WERI-Rb-1 (cell line): ENCODE data around the gene DENND5B.

ENCODE experiments used
- DNase-seq: peaks from one replicate; pipeline ENCODE4 v3.0.0-alpha.2; 2020
- H3K27ac ChIP-seq: fragments of 250-450 bp; sonication (Bioruptor Pico); 2 replicates; pipeline ENCODE4 v1.5.1; 2020; ENCODE audit warnings: mild to moderate bottlenecking, moderate library complexity
- H3K27me3 ChIP-seq: fragments of 250-450 bp; sonication (Bioruptor Pico); 2 replicates; pipeline ENCODE4 v1.5.1; 2021; ENCODE audit warnings: mild to moderate bottlenecking, low read depth, moderate library complexity; ENCODE audit not compliant: insufficient read depth, severe bottlenecking
- H3K36me3 ChIP-seq: fragments of 250-450 bp; sonication (Bioruptor Pico); 2 replicates; pipeline ENCODE4 v1.5.1; 2020; ENCODE audit warnings: mild to moderate bottlenecking, moderate library complexity
- H3K4me3 ChIP-seq: 2 replicates; pipeline ENCODE4 v1.5.1; 2011; ENCODE audit warnings: low read depth, mild to moderate bottlenecking, control low read depth, low read length
- H3K9me3 ChIP-seq: fragments of 250-450 bp; sonication (Bioruptor Pico); 2 replicates; pipeline ENCODE4 v1.5.1; 2021; ENCODE audit warnings: mild to moderate bottlenecking, moderate library complexity; ENCODE audit not compliant: severe bottlenecking
- TF ChIP-seq, protein P1 (sequence below): IDR thresholded peaks from 2 replicates; pipeline ENCODE4 v1.5.1; 2011; ENCODE audit warnings: low read depth, mild to moderate bottlenecking, control low read depth, inconsistent platforms, low read length

DENND5B gene

GRCh38 chr12:31488737-31489338 is 102.1 kb downstream of the DENND5B start:
- DNase-seq, result no peak
- TF ChIP-seq, protein P1, sequence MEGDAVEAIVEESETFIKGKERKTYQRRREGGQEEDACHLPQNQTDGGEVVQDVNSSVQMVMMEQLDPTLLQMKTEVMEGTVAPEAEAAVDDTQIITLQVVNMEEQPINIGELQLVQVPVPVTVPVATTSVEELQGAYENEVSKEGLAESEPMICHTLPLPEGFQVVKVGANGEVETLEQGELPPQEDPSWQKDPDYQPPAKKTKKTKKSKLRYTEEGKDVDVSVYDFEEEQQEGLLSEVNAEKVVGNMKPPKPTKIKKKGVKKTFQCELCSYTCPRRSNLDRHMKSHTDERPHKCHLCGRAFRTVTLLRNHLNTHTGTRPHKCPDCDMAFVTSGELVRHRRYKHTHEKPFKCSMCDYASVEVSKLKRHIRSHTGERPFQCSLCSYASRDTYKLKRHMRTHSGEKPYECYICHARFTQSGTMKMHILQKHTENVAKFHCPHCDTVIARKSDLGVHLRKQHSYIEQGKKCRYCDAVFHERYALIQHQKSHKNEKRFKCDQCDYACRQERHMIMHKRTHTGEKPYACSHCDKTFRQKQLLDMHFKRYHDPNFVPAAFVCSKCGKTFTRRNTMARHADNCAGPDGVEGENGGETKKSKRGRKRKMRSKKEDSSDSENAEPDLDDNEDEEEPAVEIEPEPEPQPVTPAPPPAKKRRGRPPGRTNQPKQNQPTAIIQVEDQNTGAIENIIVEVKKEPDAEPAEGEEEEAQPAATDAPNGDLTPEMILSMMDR, result no peak

GRCh38 chr12:31485571-31485970 is 105.4 kb downstream of the DENND5B start:
- Histone ChIP-seq H3K27me3 (no peaks in the 10 kb centered on the region), H3K27ac (no peak overlapping the region)
- TF ChIP-seq, protein P1, result no peak

More at GRCh38 chr12:31488737-31489338, 102.1 kb downstream of the DENND5B start:
- Histone ChIP-seq H3K27me3 (no peaks in the 10 kb centered on the region), H3K4me3 (no peak overlapping the region), H3K36me3 (no peaks in the 10 kb centered on the region; the same call in 1 of the 2 replicates), H3K9me3 (no peaks in the 10 kb centered on the region), H3K27ac (no peak overlapping the region)

GRCh38 chr12:31482816-31483215 is 108.1 kb downstream of the DENND5B start:
- Histone ChIP-seq H3K9me3 (no peaks in the 10 kb centered on the region), H3K27me3 (no peaks in the 10 kb centered on the region), H3K36me3 (peaks cover 2% of the 10 kb centered on the region; the same call in 1 of the 2 replicates), H3K27ac (no peak overlapping the region), H3K4me3 (no peak overlapping the region)
- no peak for DNase-seq
- TF ChIP-seq, protein P1, result no peak

More at GRCh38 chr12:31485571-31485970, 105.4 kb downstream of the DENND5B start:
- H3K36me3 ChIP-seq, result no peaks in the 10 kb centered on the region; the same call in 1 of the 2 replicates
- DNase-seq, result no peak
- no peak overlapping the region for H3K4me3 ChIP-seq
- H3K9me3 ChIP-seq, result no peaks in the 10 kb centered on the region

GRCh38 chr12:31481415-31481814 is 109.5 kb downstream of the DENND5B start:
- Histone ChIP-seq H3K4me3 (no peak overlapping the region), H3K36me3 (peaks cover 2% of the 10 kb centered on the region; the same call in 1 of the 2 replicates), H3K27ac (no peak overlapping the region), H3K9me3 (no peaks in the 10 kb centered on the region), H3K27me3 (no peaks in the 10 kb centered on the region)
- DNase-seq, result no peak
- TF ChIP-seq, protein P1, result no peak

- Histone ChIP-seq H3K27me3 (no peaks in the 10 kb centered on the region), H3K4me3 (no peak overlapping the region), H3K27ac (no peak overlapping the region), H3K9me3 (no peaks in the 10 kb centered on the region), H3K36me3 (peaks cover 2% of the 10 kb centered on the region; the same call in 1 of the 2 replicates)
- DNase-seq, result no peak
- TF ChIP-seq, protein P1, result no peak
Measured at GRCh38 chr12:31479516-31480210, 111.3 kb downstream of the DENND5B start.
